ENCODE data around the gene MYO3A.

MYO3A gene

GRCh38 chr10:26215396-26215934 is 281.4 kb downstream of the MYO3A start:
- DNase-seq: no peak

GRCh38 chr10:26215935-26216584 is 282.0 kb downstream of the MYO3A start:
- no peak for DNase-seq

DNA sequence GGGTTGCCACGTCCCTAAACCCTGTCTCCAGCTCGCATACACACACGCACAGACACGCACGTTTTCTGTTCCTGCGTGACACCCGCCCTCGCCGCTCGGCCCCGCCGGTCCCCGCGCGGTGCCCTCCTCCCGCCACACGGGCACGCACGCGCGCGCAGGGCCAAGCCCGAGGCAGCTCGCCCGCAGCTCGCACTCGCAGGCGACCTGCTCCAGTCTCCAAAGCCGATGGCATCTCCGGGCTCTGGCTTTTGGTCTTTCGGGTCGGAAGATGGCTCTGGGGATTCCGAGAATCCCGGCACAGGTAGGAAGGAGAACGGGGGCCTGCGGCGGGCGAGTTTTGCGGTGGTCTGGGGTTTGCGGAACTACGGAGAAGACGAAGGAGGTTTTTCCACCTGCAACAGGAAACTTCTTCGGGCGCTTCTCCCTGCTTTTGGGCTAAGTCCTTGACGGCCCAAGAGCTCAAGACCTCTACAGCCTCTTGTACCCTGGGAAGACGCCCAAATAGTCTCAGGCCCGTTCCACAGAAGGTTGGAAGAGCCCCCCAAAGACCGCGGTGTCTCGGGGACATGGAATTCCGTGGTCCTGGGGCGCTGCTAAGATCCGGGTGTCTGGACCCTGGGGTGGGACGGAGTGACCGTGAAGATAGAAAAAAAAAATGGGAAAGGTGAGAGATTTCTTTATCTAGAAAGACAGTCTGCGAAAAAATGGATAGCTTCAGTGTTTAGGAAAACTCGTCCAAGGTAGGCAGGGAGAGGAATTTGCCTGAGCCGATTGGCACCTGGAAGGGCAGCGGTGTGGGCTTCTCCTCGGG is 282.8 kb downstream of the MYO3A start, which contains the start of gene GAD2:
TSS of gene GAD2 (plus strand) at position 190 of the 811 bp plus-strand sequence. CDS start at position 226, 36 bp downstream.
- DNase-seq: no peak

- no peak for DNase-seq
Observed at GRCh38 chr10:26217396-26218086, 283.5 kb downstream of the MYO3A start.

DNA sequence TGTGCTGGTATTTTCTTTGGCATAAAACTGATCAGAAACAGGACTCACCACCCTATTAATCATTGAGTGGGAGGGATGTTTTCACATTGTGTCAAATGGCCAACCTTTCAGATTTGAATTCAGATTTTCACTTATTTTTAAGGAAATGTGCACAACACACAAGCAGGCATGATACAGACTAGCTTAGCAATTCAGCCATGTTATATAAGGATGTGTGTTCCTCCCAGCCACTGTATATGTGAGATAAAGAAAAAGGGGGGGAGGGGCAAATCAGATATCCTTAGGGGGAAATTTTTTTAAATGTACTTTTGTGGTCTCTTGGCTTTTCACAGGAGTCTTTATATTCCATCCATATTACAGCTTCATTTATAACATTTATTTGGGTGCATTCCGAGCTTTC is 285.6 kb downstream of the MYO3A start:
- no peak for DNase-seq

DNA sequence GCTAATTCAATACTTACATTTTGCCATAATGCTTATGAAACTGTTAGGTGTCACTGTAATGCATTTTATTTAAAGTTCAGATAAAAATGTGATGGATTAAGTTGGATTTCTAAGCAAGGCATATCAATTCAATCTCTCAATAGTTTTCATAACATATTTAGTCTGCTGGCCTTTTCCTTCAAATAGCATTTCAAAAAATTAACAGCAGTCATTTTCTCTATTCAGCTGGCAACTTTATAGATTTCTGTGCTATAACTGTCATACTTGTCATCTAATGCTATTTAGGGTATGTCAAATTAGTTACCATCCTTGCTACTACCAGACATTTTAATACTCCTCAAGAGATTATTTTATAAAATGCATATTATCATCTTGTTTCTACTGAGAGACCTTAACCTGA is 286.9 kb downstream of the MYO3A start:
- DNase-seq: no peak

- DNase-seq: no peak
Observed at GRCh38 chr10:26221541-26221940, 287.5 kb downstream of the MYO3A start.

DNA sequence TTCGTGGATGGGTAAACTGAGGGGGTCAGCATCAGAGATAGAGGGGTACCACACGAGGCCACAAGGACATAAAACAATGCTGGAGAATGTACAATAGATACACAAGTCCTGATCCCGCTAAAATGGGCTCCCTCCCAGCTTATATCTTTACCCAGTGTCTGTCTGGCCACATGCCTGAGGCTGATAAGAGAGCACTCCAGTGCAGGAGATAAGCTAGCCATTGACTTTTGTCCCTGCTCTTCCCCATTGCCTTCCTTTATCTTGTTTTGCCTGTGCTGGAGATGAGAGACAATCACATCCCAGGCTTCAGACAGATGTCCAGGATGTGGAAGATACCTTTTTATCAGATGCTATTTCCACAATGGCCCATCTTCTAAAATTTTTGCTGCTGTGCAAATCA is 288.5 kb downstream of the MYO3A start:
- DNase-seq: no peak

GRCh38 chr10:26225322-26225721 is 291.3 kb downstream of the MYO3A start:
- no peak for DNase-seq

GRCh38 chr10:26227786-26228185 is 293.8 kb downstream of the MYO3A start:
- no peak for DNase-seq

- no peak for DNase-seq
Observed at GRCh38 chr10:26232174-26232573, 298.1 kb downstream of the MYO3A start.

DNA sequence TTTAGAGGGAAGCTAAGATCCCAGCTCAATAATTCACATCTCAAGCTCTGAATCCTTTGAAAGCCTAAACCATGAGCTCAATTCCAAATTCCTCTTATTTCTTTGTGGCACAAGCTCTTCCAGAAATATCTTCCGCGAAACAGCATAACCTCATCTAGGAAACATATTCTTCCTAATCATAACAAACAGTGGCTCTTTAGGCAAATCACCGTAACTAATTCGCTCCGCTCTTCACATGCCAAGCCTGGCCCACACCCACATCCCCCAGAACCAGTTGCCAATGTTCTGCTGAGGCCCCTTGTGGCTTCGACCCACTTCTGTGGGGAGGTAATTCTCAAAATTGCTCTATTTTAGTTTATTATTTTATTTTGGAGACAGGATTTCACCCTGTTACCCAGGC is 301.7 kb downstream of the MYO3A start:
- DNase-seq: no peak

GRCh38 chr10:26238378-26238777 is 304.3 kb downstream of the MYO3A start:
- no peak for DNase-seq

DNA sequence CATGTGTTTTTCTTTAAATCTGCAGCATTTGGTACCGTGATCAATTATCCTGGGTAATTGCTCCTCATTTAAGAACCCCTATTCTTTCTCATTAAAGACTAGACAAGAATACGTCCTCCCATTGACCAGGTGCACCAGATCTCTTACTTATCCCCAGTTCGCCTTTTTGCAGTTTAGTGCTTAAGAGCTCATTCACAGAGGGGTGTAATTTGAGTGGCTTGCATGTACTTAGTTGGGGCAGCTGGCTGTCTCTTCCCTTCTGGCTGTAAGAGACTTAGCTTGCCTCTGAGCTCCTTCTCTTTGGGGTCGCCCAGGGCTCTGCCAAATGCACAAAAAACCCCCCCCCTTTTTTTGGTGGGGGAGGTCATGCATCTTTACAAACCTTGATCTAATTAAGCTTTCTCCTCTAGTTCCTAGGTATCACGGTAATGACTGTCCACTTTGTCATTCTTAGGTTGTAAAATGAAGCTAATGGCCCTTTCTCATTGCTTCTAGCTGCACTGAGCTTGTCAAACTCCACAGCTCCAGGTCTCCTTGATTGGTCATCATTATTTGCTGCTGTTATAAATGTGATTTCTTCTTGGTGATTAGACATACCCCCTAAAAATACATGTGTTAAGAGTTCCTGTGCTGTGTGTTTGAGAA is 308.8 kb downstream of the MYO3A start:
- DNase-seq: no peak

GRCh38 chr10:26243351-26243720 is 309.3 kb downstream of the MYO3A start:
- no peak for DNase-seq

DNA sequence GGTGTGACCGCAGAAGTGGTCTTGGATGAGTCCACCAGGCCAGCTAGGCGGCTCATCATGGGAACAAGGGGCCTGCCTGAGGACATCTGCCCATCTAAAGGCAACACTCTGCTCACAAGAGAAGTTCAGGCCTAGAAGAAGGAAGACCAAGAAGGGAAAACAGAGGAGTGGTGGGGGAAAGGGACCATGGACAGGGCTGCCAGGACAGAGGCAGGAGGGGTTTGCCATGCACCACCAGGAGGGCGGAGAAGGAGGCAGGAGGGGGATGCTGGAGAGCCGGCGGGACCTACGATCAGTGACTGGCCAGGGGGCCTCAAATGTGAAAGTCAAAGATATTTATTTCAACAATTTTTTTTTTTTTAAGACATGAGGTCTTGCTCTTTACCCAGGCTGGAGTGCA is 315.7 kb downstream of the MYO3A start:
- no peak for DNase-seq

DNA sequence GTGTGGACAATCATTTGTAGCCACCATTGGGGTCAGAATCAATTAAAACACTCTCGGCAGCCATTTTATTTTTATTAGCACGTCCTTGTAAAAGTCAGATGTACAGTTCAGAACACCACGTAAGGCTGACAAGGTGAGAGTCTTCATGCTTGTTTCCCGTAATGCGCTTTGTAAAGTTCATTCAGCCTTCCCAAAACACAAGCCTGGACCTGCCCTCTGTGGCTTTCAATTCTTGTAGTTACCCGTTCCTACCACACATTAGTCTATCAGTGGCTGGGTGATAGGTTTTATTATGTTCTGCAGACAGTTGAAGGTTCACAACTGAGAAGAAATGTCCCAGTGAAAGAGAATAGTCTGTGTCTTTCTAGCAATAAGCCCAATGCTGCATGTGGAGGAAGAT is 317.9 kb downstream of the MYO3A start:
- DNase-seq: no peak

DNA sequence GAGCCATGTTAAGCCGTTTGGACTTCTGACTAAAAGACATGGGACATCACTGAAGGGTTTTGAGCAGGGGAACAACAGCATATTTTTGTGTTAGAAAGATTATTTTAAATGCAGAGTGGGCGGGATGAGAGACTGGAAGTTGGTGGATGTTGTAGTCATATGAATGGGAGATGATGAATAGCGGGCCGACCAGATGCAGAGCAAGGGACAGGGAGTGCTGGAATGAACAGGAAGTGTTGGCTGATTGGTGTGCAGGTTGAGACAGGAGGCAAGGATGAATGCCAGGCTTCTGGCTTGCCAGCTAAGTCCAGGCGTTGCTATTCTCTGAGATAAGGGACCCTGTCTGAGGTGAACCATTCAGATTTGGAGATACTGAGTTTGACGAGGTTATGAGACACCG is 320.6 kb downstream of the MYO3A start:
- DNase-seq: no peak

- DNase-seq: no peak
Observed at GRCh38 chr10:26259341-26259740, 325.3 kb downstream of the MYO3A start.
